ENCODE results near the gene AMHR2.
"Not testable (repeated sequence)": the region's sequence is repeated elsewhere in the genome, so short reads cannot be mapped to it uniquely, and the experiment has no call there.

The AMHR2 gene

GRCh38 chr12:53380794-53381730 lies 42.6 kb upstream of the AMHR2 start:
- peak overlapping the region; percentile 54 for H3K4me3 ChIP-seq (ENCODE audit: low read depth, low read length)
- TF ChIP-seq CTCF (IDR thresholded peaks at IDR 0.05; ENCODE audit: control insufficient read depth, extremely low read depth, insufficient read depth), result no peak
- no peak for DNase-seq (ENCODE audit: low read depth)

GRCh38 chr12:53381731-53382630 lies 41.7 kb upstream of the AMHR2 start:
- peak overlapping the region; percentile 54; the same call in 1 of the 2 replicates for H3K4me3 ChIP-seq (ENCODE audit: low read depth, low read length)
- DNase-seq (ENCODE audit: low read depth), result no peak
- peak; percentile 56 for TF ChIP-seq CTCF (IDR thresholded peaks at IDR 0.05; ENCODE audit: control insufficient read depth, extremely low read depth, insufficient read depth)

- DNase-seq (ENCODE audit: low read depth), result no peak
- no peak for TF ChIP-seq CTCF (IDR thresholded peaks at IDR 0.05; ENCODE audit: control insufficient read depth, extremely low read depth, insufficient read depth)
- no peak overlapping the region for H3K4me3 ChIP-seq (ENCODE audit: low read depth, low read length)
Measured at GRCh38 chr12:53383258-53383657, 40.4 kb upstream of the AMHR2 start.

GRCh38 chr12:53386381-53386780 lies 37.3 kb upstream of the AMHR2 start:
- H3K4me3 ChIP-seq (ENCODE audit: low read depth, low read length); DNase-seq (ENCODE audit: low read depth): not testable (repeated sequence)

- DNase-seq (ENCODE audit: low read depth), result no peak
- TF ChIP-seq CTCF (IDR thresholded peaks at IDR 0.05; ENCODE audit: control insufficient read depth, extremely low read depth, insufficient read depth), result no peak
- H3K4me3 ChIP-seq (ENCODE audit: low read depth, low read length), result no peak overlapping the region
Measured at GRCh38 chr12:53388932-53389331, 34.7 kb upstream of the AMHR2 start.

GRCh38 chr12:53389702-53390101 lies 34.0 kb upstream of the AMHR2 start:
- no peak for DNase-seq (ENCODE audit: low read depth)
- TF ChIP-seq CTCF (IDR thresholded peaks at IDR 0.05; ENCODE audit: control insufficient read depth, extremely low read depth, insufficient read depth), result no peak
- H3K4me3 ChIP-seq (ENCODE audit: low read depth, low read length), result no peak overlapping the region

- no peak for DNase-seq (ENCODE audit: low read depth)
- TF ChIP-seq CTCF (IDR thresholded peaks at IDR 0.05; ENCODE audit: control insufficient read depth, extremely low read depth, insufficient read depth), result no peak
- H3K4me3 ChIP-seq (ENCODE audit: low read depth, low read length), result no peak overlapping the region
Measured at GRCh38 chr12:53391724-53392123, 31.9 kb upstream of the AMHR2 start.

All from LNCaP clone FGC (cell line).